ENCODE data around the gene SNRNP35.
"Not testable (repeated sequence)": the region's sequence is repeated elsewhere in the genome, so short reads cannot be mapped to it uniquely, and the experiment has no call there.

Gene SNRNP35

GRCh38 chr12:123491056-123491455, 33.1 kb downstream of the SNRNP35 start:
- DNase-seq: no peak

GRCh38 chr12:123491481-123491880, 33.5 kb downstream of the SNRNP35 start:
- DNase-seq: no peak

- not testable (repeated sequence) for DNase-seq
Observed at GRCh38 chr12:123492339-123493039, 34.5 kb downstream of the SNRNP35 start.

GRCh38 chr12:123494124-123494851, 36.3 kb downstream of the SNRNP35 start:
- DNase-seq: no peak

GRCh38 chr12:123497065-123497464, 39.1 kb downstream of the SNRNP35 start:
- no peak for DNase-seq

GRCh38 chr12:123498126-123498825, 40.3 kb downstream of the SNRNP35 start:
- no peak for DNase-seq

GRCh38 chr12:123499332-123499731, 41.4 kb downstream of the SNRNP35 start:
- DNase-seq: no peak

GRCh38 chr12:123502163-123502704, 44.3 kb downstream of the SNRNP35 start:
- no peak for DNase-seq

GRCh38 chr12:123506059-123506842, 48.3 kb downstream of the SNRNP35 start:
- DNase-seq: no peak

GRCh38 chr12:123506843-123507236, 48.9 kb downstream of the SNRNP35 start:
- no peak for DNase-seq

- DNase-seq: no peak
Observed at GRCh38 chr12:123512838-123513665, 55.1 kb downstream of the SNRNP35 start.

GRCh38 chr12:123513805-123514204, 55.9 kb downstream of the SNRNP35 start:
- no peak for DNase-seq

GRCh38 chr12:123514582-123515221, 56.8 kb downstream of the SNRNP35 start:
- not testable (repeated sequence) for DNase-seq

GRCh38 chr12:123516216-123516780, 58.4 kb downstream of the SNRNP35 start:
- DNase-seq: no peak
